DND-41 (cell line): ENCODE results near the gene AKAP6.

Source experiments
- ATAC-seq: fragments of 200-7000 bp; cut with Tn5 transposase; 3 replicates; pipeline ENCODE4 v1.9.1; 2021; ENCODE audit warnings: low read depth; ENCODE audit not compliant: insufficient read depth
- DNase-seq: peaks from one replicate; pipeline ENCODE4 v3.0.0-alpha.2; 2020
- H2AFZ ChIP-seq: 2 replicates; pipeline ENCODE4 v1.6.0; 2012; ENCODE audit warnings: low read depth, low read length
- H3K27ac ChIP-seq: 2 replicates; pipeline ENCODE4 v1.5.1; 2012; ENCODE audit warnings: low read length, inconsistent platforms
- H3K27me3 ChIP-seq: fragments of 200-600 bp; sonication (generic); 2 replicates; pipeline ENCODE4 v1.6.0; 2012; ENCODE audit warnings: low read length, mild to moderate bottlenecking, inconsistent platforms; ENCODE audit not compliant: insufficient read depth, poor library complexity
- H3K36me3 ChIP-seq: 2 replicates; pipeline ENCODE4 v1.5.1; 2012; ENCODE audit warnings: low read length, inconsistent platforms; ENCODE audit not compliant: insufficient read depth
- H3K4me1 ChIP-seq: 2 replicates; pipeline ENCODE4 v1.5.1; 2012; ENCODE audit warnings: mild to moderate bottlenecking, low read length; ENCODE audit not compliant: insufficient read depth
- H3K4me2 ChIP-seq: 2 replicates; pipeline ENCODE4 v1.6.0; 2012; ENCODE audit warnings: mild to moderate bottlenecking, moderate library complexity, low read length, inconsistent platforms; ENCODE audit not compliant: insufficient read depth
- H3K4me3 ChIP-seq, 2 experiments: fragments of 200-600 bp in 1 of 2; shearing (Covaris generic) in 1 of 2; 2 replicates each; pipeline ENCODE4 v1.5.1; 2012 to 2016; ENCODE audit warnings: inconsistent platforms in 2 of 2, low read length in 2 of 2, mild to moderate bottlenecking in 2 of 2, low read depth in 1 of 2, moderate library complexity in 1 of 2
- H3K79me2 ChIP-seq: 2 replicates; pipeline ENCODE4 v1.6.0; 2012; ENCODE audit warnings: low read length, inconsistent platforms; ENCODE audit not compliant: insufficient read depth
- H3K9ac ChIP-seq: 2 replicates; pipeline ENCODE4 v1.6.0; 2012; ENCODE audit warnings: low read depth, mild to moderate bottlenecking, inconsistent platforms, low read length, moderate library complexity
- H3K9me3 ChIP-seq: 2 replicates; pipeline ENCODE4 v1.5.1; 2012; ENCODE audit warnings: low read length, moderate library complexity, mild to moderate bottlenecking, inconsistent platforms; ENCODE audit not compliant: insufficient read depth, severe bottlenecking
- H4K20me1 ChIP-seq: 2 replicates; pipeline ENCODE4 v1.6.0; 2012; ENCODE audit warnings: low read length; ENCODE audit not compliant: insufficient read depth
- CTCF ChIP-seq: IDR thresholded peaks from 2 replicates; pipeline ENCODE4 v1.5.1; 2012; ENCODE audit warnings: borderline replicate concordance, low read length, moderate library complexity, mild to moderate bottlenecking; ENCODE audit not compliant: poor library complexity, severe bottlenecking; ENCODE audit errors: extremely low read depth
- EZH2 ChIP-seq: IDR thresholded peaks from 3 replicates; pipeline ENCODE4 v1.6.1; 2012; ENCODE audit warnings: borderline replicate concordance, low read depth, mild to moderate bottlenecking, moderate library complexity, low read length, inconsistent platforms; ENCODE audit not compliant: severe bottlenecking

The AKAP6 gene

GRCh38 chr14:32620303-32620702, 291.2 kb downstream of the AKAP6 start:
- no peaks in the 10 kb centered on the region for H3K36me3 ChIP-seq
- no peak overlapping the region for H3K4me3 ChIP-seq
- H3K9me3 ChIP-seq: no peaks in the 10 kb centered on the region
- H3K27me3 ChIP-seq: no peaks in the 10 kb centered on the region
- no peak overlapping the region for H2AFZ ChIP-seq
- no peak overlapping the region for H3K9ac ChIP-seq
- H3K79me2 ChIP-seq: no peaks in the 10 kb centered on the region
- no peak overlapping the region for H3K27ac ChIP-seq
- H3K4me2 ChIP-seq: no peak overlapping the region
- H4K20me1 ChIP-seq: no peaks in the 10 kb centered on the region
- H3K4me1 ChIP-seq: no peaks in the 10 kb centered on the region
- ATAC-seq (no peak), DNase-seq (no peak)
- TF ChIP-seq CTCF: no peak
- TF ChIP-seq EZH2: no peak

GRCh38 chr14:32620724-32621123, 291.6 kb downstream of the AKAP6 start:
- ATAC-seq: no peak
- no peak overlapping the region for H3K4me2 ChIP-seq
- no peaks in the 10 kb centered on the region for H3K9me3 ChIP-seq

GRCh38 chr14:32621585-32621984, 292.5 kb downstream of the AKAP6 start:
- H3K79me2 ChIP-seq: no peaks in the 10 kb centered on the region
- no peak overlapping the region for H3K4me2 ChIP-seq
- H3K36me3 ChIP-seq: no peaks in the 10 kb centered on the region
- TF ChIP-seq EZH2: no peak
- TF ChIP-seq CTCF: no peak
- ATAC-seq: no peak
- no peak overlapping the region for H3K27ac ChIP-seq
- no peak overlapping the region for H3K9ac ChIP-seq
- no peaks in the 10 kb centered on the region for H3K27me3 ChIP-seq
- no peak overlapping the region for H3K4me3 ChIP-seq
- no peak for DNase-seq
- H3K9me3 ChIP-seq: no peaks in the 10 kb centered on the region
- H2AFZ ChIP-seq: no peak overlapping the region
- no peaks in the 10 kb centered on the region for H4K20me1 ChIP-seq
- H3K4me1 ChIP-seq: no peaks in the 10 kb centered on the region

More at GRCh38 chr14:32620724-32621123, 291.6 kb downstream of the AKAP6 start:
- H3K36me3 ChIP-seq: no peaks in the 10 kb centered on the region
- H3K4me1 ChIP-seq: no peaks in the 10 kb centered on the region
- H3K4me3 ChIP-seq: no peak overlapping the region
- no peaks in the 10 kb centered on the region for H4K20me1 ChIP-seq
- no peaks in the 10 kb centered on the region for H3K27me3 ChIP-seq
- DNase-seq: no peak
- no peaks in the 10 kb centered on the region for H3K79me2 ChIP-seq
- no peak for TF ChIP-seq EZH2
- no peak for TF ChIP-seq CTCF
- no peak overlapping the region for H3K9ac ChIP-seq
- H2AFZ ChIP-seq: no peak overlapping the region
- H3K27ac ChIP-seq: no peak overlapping the region

- DNase-seq (no peak), ATAC-seq (0 out of 3 replicates have a peak, but pooled peaks have one; percentile 31)
- TF ChIP-seq EZH2 (no peak), CTCF (no peak)
- no peak overlapping the region for H3K4me3 ChIP-seq
- no peak overlapping the region for H2AFZ ChIP-seq
- no peaks in the 10 kb centered on the region for H3K27me3 ChIP-seq
- no peaks in the 10 kb centered on the region for H3K9me3 ChIP-seq
- no peaks in the 10 kb centered on the region for H4K20me1 ChIP-seq
- H3K36me3 ChIP-seq: no peaks in the 10 kb centered on the region
- no peak overlapping the region for H3K4me2 ChIP-seq
- peaks cover 5% of the 10 kb centered on the region for H3K4me1 ChIP-seq
- no peaks in the 10 kb centered on the region for H3K79me2 ChIP-seq
- H3K27ac ChIP-seq: no peak overlapping the region
- H3K9ac ChIP-seq: no peak overlapping the region
Measured at GRCh38 chr14:32622742-32623141, 293.6 kb downstream of the AKAP6 start.
